Stimulated activated CD4-positive, alpha-beta T cell treated with anti-CD3 and anti-CD28 coated beads, Interleukin-2, amount 100 ng/mL, for 24 hours (primary cell): ENCODE results near the gene DNPH1.
A peak's percentile ranks its signal among the peaks of the same experiment; 100 is the strongest.

ENCODE experiments used
- DNase-seq, 2 donors: peaks; one replicate each; pipeline ENCODE4 v3.0.0-alpha.2; 2020

DNPH1 gene

DNA sequence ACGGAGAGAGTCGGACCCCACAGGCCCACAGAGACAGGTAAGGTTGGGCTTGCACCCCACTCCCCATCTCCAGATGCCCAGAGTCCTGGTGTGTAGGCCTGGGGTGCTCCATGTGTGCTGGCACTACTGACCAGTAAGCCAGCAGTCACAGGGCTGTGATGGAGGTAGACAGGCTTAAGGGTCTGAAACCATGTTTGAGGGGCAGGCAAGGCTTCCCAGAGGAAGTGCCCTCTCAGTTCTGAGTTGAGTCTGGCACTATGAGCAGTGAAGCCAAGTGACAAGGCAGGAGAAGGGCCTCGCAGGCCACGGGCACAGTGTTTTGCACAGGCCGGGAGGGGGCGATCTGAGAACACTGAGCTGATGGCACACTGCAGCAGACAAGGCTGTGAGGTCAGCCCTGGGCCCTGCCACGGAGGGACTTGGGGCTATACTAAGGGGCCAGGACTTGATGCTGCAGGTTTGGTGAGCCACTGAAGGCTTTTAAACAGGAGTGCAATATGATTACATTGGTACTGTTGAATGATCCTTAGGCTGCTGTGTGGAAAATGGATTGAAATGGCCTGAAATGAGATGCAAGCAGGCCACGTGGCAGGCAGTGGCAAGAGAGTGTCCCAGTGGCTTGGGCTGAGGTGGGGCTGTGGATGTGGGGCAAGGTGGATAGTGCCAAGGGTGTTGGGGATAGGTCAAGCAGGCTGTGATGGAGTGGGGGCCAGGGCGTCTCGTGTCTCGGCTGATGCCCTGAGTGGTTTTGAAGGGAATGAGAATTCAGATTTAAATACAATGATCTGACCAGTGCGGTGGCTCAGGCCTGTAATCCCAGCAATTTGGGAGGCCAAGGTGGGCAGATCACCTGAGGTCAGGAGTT is 34.3 kb upstream of the DNPH1 start:
- DNase-seq = peak; percentile 80 to 83

DNA sequence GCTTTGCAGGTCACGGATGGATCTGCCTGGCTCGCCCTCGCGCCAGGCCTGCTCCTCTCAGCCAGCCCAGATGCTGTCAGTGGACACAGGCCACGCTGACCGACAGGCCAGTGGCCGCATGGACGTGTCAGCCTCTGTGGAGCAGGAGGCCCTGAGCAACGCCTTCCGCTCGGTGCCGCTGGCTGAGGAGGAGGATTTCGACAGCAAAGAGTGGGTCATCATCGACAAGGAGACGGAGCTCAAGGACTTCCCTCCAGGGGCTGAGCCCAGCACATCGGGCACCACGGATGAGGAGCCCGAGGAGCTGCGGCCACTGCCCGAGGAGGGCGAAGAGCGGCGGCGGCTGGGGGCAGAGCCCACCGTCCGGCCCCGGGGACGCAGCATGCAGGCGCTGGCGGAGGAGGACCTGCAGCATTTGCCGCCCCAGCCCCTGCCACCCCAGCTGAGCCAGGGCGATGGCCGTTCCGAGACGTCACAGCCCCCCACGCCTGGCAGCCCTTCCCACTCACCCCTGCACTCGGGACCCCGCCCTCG is 33.6 kb upstream of the DNPH1 start:
- no peak for DNase-seq

DNA sequence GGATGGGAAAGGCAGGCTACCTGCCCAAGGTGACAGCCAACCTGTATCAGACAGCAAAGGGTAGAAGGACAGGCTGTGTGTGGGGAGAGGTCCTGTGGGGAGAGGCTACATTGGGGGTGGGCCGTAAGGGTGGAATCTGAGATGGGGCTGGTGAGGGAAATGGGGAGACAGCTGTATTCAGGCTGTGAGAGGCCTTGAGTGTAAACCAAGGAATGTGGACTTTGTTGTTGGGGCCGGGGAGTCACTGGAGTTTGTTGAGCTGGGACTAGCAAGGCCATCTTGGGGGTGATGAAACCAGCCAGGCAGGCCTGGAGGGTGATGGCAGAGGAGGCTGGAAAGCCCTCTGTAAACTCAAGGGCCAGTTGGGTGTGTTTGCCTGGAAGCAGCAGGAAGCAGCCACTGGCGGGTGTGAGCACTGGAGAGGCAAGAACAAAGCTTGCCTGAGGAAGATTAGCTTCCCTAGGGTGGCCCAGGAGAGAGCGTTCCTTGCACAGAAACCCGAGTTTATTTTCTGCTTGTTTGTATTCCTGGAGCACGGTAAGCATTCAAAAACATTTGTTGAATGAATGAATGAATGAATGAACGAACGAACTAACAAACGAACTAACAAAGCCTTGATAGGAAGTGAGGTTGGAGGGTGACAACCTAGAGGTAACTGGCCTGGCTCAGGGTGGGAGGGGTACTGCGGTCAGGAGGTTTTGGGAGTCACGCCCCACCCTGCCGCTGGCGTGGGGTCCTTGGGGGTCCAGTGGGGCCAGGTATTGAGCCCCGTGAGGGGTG is 32.9 kb upstream of the DNPH1 start:
- no peak for DNase-seq

DNA sequence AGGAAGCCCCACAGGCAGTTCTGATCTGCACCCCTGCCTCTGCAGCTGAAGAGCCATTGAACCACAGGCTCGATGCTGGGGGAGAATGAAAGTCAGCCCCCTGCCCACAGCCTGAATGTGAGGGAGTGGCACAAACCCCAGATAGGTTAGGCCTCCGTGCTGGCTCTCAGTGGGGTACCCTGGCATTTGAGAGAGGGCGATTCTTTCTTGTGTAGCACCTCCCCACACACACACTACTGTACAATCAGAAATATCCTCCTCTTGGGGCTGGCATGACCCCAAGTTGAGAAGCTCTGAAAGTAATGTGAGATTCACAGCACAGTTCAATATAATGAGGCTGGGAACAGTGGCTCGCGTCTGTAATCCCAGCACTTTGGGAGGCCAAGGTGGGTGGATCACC is 31.9 kb upstream of the DNPH1 start:
- DNase-seq = no peak

DNA sequence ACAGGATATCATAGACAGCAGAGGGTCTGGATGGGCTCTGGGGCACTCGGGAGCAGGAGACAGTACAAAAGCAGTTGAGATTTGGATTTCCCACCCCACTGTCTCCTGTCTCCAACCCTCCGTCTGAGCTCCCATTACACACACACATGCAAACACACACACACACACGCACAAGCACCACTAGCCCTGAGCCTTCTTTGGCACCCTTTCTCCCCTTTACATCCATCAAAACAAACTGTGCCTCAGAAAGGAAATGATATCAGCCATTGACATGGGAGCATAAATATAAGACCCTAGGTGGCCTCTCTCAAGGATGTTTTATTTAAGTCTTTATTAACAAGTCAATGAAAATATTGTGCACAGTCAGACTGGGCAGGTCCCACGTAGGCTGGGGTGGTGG is 31.5 kb upstream of the DNPH1 start:
- DNase-seq = no peak

DNA sequence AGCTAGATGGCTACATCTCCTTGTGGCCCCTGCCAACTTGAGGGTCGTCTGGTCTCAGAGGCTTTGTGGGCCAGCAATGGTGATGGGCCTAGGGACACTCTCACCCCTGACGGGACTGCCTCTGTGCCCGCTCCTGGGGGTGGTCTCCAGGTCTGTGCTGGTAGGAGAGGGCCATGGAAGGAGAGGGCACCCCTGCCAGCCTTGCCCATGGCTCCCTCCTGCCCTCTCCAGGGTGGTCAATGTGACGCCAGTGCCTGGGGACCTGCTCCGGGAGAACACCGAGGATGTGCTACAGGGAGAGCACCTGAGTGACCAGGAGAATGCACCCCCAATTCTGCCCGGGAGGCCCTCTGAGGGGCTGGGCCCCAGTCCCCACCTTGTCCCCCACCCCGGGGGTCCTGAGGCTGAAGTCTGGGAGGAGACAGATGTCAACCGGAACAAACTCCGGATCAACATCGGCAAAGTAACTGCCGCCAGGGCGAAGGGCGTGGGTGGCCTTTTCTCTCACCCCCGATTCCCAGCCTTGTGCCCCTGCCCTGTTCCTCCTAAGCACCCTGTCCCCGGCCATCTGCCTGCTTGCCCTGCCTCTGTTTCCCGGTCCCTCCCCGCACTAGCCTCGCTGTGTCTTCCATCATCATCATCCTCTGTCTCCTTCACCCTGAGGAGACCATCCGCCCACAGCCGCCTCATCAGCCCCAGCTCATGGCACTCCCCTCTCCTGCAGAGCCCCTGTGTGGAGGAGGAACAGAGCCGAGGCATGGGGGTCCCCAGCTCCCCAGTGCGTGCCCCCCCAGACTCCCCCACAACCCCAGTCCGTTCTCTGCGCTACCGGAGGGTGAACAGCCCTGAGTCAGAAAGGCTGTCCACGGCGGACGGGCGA is 29.8 kb upstream of the DNPH1 start:
- no peak for DNase-seq

DNA sequence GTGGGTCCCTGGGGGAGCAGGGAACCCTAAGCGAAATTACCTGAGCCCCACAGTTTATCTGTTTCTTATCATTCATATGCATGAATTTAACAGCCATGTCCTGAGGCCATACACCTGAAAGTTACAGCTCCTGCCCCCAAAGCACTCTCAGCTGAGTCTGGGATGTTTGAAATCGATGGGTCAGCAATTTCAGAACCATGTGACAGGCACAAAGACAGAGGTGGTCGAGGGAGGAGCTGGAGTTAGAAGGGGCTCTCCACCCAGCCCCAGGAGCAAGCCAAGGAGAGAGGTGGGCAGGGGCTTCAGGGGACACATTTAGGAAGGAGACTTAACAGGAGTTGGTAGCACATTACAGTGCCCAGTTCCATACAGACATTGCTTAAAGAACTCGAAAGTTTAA is 28.9 kb upstream of the DNPH1 start:
- no peak for DNase-seq

DNA sequence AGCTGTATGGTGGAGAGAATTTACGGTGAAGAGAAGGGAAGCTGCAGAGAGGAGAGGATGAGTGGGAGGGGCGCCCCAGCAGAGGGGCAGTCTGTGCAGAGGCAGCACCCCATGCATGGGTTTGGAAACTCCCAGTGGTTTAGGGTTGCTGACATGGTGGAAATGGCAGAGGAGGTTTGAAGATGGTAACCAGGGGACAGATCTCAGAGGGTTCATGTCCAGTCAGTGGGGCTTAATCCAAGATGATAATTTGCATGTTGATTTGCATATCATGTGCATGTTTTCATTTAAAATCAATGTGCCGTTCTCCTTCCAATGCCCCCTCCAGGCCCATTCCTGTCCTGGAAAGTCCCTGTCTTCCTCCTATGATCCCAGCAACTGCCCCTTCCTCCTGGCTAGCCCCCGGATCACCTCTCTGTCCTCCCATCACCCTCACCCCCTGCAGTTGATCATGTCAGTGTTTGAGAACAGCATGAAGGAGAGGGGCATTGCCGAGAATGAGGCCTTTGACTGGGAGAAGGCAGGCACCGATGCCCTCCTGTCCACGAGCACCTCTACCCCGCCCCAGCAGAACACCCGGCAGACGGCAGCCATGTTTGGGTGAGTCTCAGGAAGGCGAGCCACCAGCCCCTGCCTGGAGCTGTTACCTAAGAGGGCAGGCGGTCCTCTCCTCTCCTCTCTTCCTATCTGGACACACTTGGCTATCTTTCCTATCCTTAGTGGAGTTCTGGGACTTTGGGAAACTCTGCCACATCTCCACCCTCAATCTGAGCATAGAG is 28.3 kb upstream of the DNPH1 start:
- DNase-seq = no peak

DNA sequence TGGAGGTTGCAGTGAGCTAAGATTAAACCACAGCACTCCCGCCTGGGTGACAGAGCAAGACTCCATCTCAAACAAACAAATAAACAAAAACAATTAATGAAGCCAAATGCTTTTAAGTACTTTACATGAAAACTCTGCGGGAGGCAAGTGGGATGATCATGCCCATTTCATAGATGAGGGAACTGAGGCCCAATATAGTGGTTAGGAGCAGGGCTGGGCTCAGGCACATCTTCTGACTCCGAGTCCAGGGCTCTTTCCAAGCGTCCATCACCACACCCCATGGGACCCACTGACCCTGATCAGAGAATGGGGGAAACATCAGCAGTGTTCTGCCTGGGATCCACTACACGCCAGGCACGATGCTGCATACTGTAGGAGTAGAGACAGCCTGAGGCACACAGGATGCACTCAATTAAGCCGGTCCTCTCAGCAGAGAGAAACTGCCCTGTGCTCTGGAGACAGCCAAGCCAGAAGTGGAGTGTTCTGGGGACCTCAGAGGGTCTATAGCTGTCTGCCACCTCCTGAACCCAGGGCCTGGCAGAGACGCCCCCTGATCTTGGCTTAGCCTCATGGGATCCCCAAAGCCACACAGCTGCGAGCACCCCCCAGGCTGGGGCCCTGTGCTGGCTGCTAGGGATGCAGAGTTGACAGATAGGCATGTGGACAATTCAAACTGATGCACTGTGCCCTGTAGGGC is 27.5 kb upstream of the DNPH1 start:
- no peak for DNase-seq

DNA sequence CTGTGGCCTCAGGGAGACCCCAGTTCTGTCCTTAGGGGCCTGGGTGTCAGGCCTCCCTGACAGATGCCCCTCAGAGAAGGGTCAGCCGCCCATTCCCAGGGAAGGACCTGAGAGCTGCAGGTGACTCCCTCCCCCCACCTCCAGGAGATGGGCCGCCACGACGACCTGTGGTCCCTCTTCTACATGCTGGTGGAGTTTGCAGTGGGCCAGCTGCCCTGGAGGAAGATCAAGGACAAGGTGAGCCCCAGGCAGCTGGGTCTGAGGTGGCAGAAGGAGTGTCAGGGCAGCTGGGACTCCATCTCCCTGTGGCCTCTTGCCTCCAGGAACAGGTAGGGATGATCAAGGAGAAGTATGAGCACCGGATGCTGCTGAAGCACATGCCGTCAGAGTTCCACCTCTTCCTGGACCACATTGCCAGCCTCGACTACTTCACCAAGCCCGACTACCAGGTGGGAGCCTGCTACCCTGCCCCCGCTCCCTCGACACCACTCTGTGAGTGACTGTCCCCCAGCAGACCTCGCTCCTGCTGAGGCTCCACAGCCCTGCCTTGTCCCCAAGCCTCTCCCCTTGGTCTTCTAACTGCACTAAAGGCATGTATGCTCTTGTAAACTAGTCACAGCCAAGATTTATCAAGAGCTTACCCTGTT is 26.2 kb upstream of the DNPH1 start:
- DNase-seq = no peak

DNA sequence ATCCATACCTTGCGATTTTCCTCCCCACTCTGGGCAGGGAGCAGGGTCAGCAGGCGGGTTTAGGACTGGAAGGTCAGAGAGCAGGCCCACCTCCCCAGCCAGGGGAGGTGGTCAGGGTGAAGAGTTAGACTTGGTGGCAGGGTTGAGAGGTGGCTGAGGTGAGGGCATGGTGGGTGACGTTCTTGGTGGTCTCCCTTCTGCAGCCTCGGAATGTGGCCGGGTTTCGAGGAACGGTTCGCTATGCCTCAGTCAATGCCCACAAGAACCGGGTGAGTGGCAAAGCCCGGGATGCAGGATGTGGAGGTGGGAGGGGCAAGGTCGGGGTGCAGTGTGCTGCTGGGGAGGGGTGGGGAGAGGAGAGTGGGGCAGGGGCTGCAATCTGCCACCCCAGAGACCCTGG is 25.6 kb upstream of the DNPH1 start:
- DNase-seq = no peak

DNA sequence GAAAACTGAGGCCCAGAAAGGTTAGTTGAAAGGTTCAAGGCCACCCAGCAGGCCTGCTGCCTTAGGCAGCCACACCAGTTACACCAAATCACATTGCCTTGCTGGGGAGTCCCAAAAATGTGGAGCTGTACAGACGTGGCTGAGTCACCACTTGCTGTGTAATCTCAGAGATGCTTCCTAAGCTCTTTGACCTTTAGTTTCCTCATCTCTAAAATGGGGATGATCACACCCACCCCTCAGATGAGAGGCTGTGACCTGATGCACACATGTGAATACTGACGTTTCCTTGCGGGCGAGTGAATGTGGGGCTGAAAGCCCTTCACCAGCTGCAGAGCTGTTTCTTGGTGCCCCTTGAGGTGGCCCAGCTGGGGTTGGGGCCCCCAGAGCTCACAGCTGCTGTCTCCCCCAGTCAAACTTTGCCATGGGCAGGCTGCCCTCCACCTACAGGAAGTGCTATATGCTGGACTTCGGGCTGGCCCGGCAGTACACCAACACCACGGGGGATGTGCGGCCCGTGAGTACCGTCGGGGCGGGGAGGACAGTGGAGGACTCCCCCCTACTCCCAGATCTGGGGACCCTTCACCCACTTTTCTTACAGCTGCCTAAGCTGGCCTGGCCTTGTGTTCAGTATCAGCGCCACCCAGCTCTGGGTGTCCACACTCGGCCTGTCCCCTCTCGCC is 25.0 kb upstream of the DNPH1 start:
- no peak for DNase-seq

DNA sequence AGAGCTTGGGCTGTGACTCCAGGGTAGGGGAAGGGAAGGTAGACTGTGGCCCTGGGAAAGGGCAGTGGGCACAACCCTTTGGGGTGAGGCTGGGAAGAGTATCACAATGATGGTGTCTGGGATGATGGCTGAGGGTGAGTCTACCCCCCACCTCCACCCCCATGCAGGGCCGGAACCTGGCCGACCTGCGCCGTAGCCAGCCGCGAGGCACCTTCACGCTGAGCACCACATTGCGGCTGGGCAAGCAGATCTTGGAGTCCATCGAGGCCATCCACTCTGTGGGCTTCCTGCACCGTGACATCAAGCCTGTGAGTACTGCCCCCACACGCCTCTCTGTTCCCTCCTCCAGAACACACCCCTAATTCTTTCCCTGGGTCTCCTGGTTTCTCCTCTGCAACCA is 24.1 kb upstream of the DNPH1 start:
- no peak for DNase-seq

DNA sequence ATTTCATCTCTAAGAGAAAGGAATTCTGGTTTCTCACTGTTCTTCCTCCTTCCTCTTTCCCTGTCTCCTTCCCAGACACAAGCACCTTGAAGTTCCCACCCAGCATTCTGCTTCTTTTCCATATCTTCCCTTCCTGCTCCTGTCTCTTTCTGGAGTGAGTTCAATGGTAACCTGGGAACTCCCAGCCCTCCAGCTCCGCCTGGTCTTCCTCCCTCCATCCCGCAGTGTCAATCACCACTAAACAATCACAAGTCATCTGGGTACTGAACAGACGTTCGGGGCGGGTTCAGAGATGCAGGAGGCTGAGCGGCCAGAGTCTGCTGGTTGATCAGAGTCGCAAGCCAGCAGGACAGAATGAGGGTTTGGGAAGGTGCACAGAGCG is 21.7 kb upstream of the DNPH1 start:
- DNase-seq = no peak

DNA sequence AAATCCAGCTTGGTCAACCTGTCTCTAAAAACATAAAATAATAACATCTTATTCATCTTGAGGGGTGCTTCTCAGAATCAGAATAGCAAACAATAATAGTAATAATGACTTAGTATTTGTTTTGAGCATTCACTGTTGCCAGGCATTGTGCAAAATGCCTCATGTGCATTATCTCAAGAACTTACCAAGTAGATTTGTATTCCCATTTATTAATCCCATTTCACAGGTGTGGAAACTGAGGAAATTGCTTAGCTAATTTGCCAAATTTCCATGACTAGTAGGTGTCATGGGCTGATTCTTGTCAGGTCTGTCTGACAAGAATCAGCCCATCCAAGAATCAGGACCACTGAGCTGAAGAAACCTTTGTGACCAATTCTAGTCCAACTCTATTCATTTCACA is 19.5 kb upstream of the DNPH1 start:
- no peak for DNase-seq

DNA sequence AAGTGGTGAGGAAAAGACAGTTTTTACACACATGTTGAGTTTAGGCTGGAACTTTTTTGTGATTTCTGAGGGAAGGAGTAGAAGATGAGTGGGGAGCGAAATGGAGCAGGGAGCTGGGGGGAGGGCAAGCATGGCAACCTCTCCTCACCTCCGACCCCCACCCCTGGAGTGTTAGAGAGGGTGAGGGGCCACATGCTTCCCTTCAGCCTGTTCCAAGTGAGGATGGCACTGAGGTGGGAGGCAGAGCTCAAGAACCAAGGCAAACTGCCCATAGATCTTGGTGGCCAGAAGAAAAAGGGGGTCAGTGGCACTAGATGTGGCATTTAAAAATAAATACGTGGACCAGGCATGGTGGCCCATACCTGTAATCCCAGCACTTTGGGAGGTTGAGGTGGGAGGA is 18.8 kb upstream of the DNPH1 start:
- no peak for DNase-seq

DNA sequence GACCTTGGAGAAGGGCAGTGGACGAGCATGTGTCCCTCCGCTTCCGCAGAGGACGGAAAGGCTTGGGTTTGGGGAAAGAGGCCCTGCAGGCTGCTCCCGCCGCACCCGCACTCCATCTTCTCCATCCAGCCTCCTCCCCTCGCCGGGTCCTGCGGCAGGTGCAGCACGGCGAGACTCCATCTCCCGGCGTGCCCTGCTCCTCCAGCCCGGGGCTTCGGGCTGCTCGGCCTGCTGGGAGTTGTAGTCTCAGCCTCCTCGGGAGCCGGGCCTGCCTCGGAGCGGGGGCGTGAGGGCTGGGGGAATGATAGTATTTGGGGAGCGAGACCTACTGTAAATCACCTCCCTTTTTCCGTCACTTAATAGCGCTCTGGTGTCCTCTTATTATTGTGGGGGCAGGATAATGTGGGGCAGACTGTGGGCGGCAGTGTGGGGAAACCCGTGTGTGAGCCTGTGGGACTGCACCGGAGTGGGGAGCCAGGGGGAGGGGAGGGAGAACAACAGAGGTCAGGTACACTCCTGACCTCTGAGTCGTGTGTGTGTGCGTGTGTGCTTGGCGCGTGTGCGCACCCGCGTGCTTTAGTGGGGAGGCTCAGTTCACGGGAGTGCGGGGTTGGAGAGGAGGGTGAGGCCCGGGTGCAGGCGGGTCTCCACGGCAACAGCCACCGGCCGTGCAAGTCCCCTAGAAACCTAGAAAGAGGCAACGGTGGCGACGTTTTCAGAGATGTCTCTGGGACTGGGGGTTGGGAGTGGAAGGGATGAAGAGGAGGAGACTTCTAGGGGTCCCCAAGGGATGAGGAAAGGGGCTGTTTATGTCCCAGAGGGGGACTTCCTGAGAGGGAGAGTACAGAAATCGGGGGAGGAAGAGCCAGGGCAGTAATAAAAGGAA is 18.1 kb upstream of the DNPH1 start:
- DNase-seq = peak; percentile 83 to 87

DNA sequence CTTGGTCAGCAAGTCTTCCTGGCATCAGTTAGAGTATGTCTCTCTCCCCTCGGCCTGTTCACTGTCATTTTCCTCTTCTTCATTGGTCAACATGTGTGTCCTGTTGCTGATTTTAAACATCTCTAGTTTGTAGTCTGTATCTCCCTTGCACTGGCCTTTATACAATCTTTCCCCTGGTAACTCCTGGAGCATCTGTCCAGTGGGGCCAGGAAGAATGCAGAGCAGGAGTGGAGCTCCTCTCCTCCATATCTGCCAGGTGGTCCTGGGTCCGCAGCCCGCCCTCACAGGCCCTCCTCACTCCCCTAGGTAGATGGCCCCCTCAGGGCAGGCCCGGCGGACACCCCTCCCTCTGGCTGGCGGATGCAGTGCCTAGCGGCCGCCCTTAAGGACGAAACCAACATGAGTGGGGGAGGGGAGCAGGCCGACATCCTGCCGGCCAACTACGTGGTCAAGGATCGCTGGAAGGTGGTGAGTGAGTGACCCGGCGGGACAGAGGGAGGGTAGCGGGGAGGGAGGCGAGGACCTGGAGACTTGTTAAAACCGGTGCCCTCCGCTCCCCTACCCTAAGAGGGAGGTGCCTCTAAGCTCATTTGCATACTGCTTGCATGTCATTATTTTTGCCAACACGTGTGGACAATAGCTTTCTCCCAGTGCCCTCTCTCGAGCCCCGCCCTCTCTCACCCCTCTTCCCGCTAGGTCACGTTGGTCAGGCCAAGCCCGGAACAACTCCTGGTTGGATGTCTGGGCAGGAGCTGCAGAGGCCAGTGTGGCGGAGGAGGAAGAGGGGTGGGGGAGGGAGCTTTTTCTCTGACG is 17.2 kb upstream of the DNPH1 start:
- DNase-seq = no peak
